Activated CD4-positive, alpha-beta T cell treated with anti-CD3 and anti-CD28 coated beads, Interleukin-2, amount 10 ng/mL, durations not matched to agents 7 days and 5 days (primary cell): ENCODE measurements around the gene VEPH1. TPM values are rescaled to one million over a fixed set of nuclear protein-coding genes. Genes with fewer than 3 reads are reported as not detected.
"Not testable (repeated sequence)": the region's sequence is repeated elsewhere in the genome, so short reads cannot be mapped to it uniquely, and the experiment has no call there.

Experiments used
- CTCF ChIA-PET: fragments of 350-600 bp; sonication (Branson Sonifier 250); formaldehyde crosslinking; loops from one replicate; lab custom pipeline; 2021; ENCODE audit warnings: antibody characterized with exemption; lab: Charles Lee
- POLR2A ChIA-PET: fragments of 350-600 bp; sonication (Branson Sonifier 250); formaldehyde crosslinking; loops from one replicate; lab custom pipeline; 2021; ENCODE audit warnings: antibody characterized with exemption; lab: Charles Lee
- DNase-seq: peaks from one replicate; pipeline ENCODE4 v3.0.0-alpha.2; 2020
- H3K27ac Mint-ChIP-seq: one replicate; pipeline ENCODE4 v1.8.0; 2021; ENCODE audit warnings: mild to moderate bottlenecking, moderate library complexity, mixed read lengths
- H3K27me3 Mint-ChIP-seq: one replicate; pipeline ENCODE4 v1.8.0; 2021; ENCODE audit warnings: mixed read lengths
- H3K36me3 Mint-ChIP-seq: one replicate; pipeline ENCODE4 v1.8.0; 2021; ENCODE audit warnings: low read depth, mixed read lengths
- H3K4me1 Mint-ChIP-seq: one replicate; pipeline ENCODE4 v1.8.0; 2021; ENCODE audit warnings: mixed read lengths
- H3K4me3 Mint-ChIP-seq: one replicate; pipeline ENCODE4 v1.8.0; 2021; ENCODE audit warnings: mild to moderate bottlenecking, moderate library complexity, mixed read lengths
- H3K9me3 Mint-ChIP-seq: one replicate; pipeline ENCODE4 v1.8.0; 2021; ENCODE audit warnings: mixed read lengths
- total RNA-seq, 2 experiments: library from RNA; stranded (reverse); gene quantifications; one replicate each; pipeline ENCODE4 v1.2.3, GENCODE V29; 2021

Gene VEPH1
- total RNA-seq, 2 experiments from 2014 or later: not detected

DNA sequence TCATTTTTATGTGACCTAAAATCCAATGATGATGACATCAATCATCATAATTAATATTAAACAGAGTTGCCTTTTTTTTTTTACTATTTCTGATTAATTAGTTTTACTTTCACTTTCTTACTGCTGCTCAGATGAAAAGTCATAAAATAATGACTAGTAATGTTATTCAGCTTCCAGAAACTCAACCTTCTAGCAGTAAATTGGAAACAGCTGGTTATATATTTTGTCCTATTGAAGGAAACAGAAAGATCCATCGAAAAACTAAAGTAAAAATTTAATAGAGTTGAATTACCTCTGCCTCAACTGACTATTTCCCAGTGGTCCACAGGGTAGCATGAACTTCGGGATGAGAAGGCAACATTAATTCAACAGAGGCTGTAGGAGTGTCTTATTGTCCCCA is 173.7 kb downstream of the VEPH1 start:
- CTCF ChIA-PET: no interaction called here
- H3K27me3 Mint-ChIP-seq: no peaks in the 10 kb centered on the region
- H3K9me3 Mint-ChIP-seq: no peaks in the 10 kb centered on the region
- no peak overlapping the region for H3K4me3 Mint-ChIP-seq
- DNase-seq: no peak
- no peaks in the 10 kb centered on the region for H3K36me3 Mint-ChIP-seq
- H3K4me1 Mint-ChIP-seq: no peaks in the 10 kb centered on the region
- POLR2A ChIA-PET: no interaction called here
- no peak overlapping the region for H3K27ac Mint-ChIP-seq

DNA sequence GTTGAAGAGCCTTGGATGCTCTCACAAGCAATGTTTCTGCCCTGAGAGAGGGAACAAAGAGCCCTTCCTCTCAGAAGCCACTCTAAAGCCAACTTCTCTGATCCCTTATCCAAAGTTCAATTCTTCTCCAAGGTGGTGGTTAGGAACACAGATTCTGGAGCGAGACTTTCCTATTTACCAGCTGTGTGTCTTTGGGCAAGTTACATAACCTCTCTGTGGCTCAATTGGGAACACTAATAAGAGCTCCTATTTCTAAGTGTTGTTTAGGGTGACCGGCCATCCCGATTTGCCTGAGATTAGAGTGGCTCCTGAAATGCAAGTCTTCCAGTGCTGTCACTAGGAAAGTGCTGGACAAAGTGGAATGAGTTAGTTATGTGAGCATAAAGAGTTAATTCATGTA is 175.4 kb downstream of the VEPH1 start:
- no peaks in the 10 kb centered on the region for H3K9me3 Mint-ChIP-seq
- DNase-seq: no peak
- H3K4me1 Mint-ChIP-seq: no peaks in the 10 kb centered on the region
- POLR2A ChIA-PET: no interaction called here
- H3K4me3 Mint-ChIP-seq: no peak overlapping the region
- H3K27me3 Mint-ChIP-seq: no peaks in the 10 kb centered on the region
- no peaks in the 10 kb centered on the region for H3K36me3 Mint-ChIP-seq
- CTCF ChIA-PET: no interaction called here
- no peak overlapping the region for H3K27ac Mint-ChIP-seq

DNA sequence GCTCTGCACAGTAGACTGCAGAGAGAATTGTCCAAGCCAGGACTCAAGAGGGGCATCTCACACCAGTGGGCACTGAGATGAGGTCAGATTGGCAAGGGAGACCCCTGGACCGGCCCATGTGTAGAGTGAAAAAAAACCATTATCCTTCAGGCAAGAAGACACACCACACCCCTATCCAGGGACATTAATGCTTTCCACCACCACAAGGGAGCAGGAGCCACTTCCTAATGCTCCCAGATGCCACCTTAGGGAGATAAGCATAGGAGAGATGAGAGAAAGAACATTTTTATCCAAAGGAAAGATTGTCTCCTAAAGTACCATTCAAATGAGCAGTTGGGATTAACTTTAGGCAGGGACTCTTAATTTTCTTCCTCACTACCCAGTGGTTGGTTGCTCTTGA is 176.2 kb downstream of the VEPH1 start:
- no peaks in the 10 kb centered on the region for H3K27me3 Mint-ChIP-seq
- no peak overlapping the region for H3K27ac Mint-ChIP-seq
- POLR2A ChIA-PET: no interaction called here
- H3K4me1 Mint-ChIP-seq: no peaks in the 10 kb centered on the region
- no peaks in the 10 kb centered on the region for H3K9me3 Mint-ChIP-seq
- no peaks in the 10 kb centered on the region for H3K36me3 Mint-ChIP-seq
- no peak overlapping the region for H3K4me3 Mint-ChIP-seq
- DNase-seq: no peak
- CTCF ChIA-PET: no interaction called here

- H3K4me3 Mint-ChIP-seq, H3K27ac Mint-ChIP-seq, H3K36me3 Mint-ChIP-seq, DNase-seq, H3K9me3 Mint-ChIP-seq, H3K4me1 Mint-ChIP-seq, POLR2A ChIA-PET, H3K27me3 Mint-ChIP-seq: not testable (repeated sequence)
- CTCF ChIA-PET: interaction anchor here (0.7 kb wide), 1 partner anchor 23 kb away, joined by 5 read pairs; no protein-coding TSS in a partner anchor
Measured at GRCh38 chr3:157324869-157325268, 178.3 kb downstream of the VEPH1 start.

- H3K27me3 Mint-ChIP-seq: no peaks in the 10 kb centered on the region
- no peaks in the 10 kb centered on the region for H3K36me3 Mint-ChIP-seq
- H3K4me3 Mint-ChIP-seq: no peak overlapping the region
- ChIA-PET POLR2A (no interaction called here), CTCF (no interaction called here)
- no peak overlapping the region for H3K27ac Mint-ChIP-seq
- H3K4me1 Mint-ChIP-seq: no peaks in the 10 kb centered on the region
- no peak for DNase-seq
- no peaks in the 10 kb centered on the region for H3K9me3 Mint-ChIP-seq
Measured at GRCh38 chr3:157323360-157323759, 179.9 kb downstream of the VEPH1 start.

DNA sequence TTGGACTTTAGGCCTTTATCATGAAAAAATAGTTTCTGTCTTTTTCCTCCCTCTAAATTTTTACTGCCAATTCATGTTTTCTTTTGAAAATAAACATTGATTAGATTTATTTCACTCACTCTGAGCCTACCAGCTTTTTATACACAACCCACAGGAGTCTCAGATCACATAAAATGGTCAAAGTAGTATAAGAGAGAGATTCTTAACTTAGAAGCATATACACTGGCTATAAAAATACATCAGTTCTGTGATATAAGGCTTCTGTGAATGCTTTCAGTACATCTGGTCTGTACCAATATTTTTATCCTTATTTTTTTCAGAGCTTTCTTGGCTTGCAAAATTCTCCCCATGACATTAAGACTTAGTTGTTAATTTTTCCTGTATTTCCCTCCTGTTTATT is 183.5 kb downstream of the VEPH1 start:
- no peak for DNase-seq
- no peaks in the 10 kb centered on the region for H3K27me3 Mint-ChIP-seq
- no peak overlapping the region for H3K4me3 Mint-ChIP-seq
- ChIA-PET POLR2A (no interaction called here), CTCF (no interaction called here)
- H3K27ac Mint-ChIP-seq: no peak overlapping the region
- H3K36me3 Mint-ChIP-seq: no peaks in the 10 kb centered on the region
- no peaks in the 10 kb centered on the region for H3K4me1 Mint-ChIP-seq
- H3K9me3 Mint-ChIP-seq: no peaks in the 10 kb centered on the region

GRCh38 chr3:157318639-157319288 is 184.5 kb downstream of the VEPH1 start:
- POLR2A ChIA-PET: no interaction called here
- no peaks in the 10 kb centered on the region for H3K9me3 Mint-ChIP-seq
- CTCF ChIA-PET: no interaction called here
- no peak overlapping the region for H3K4me3 Mint-ChIP-seq
- no peaks in the 10 kb centered on the region for H3K36me3 Mint-ChIP-seq
- no peak for DNase-seq
- no peak overlapping the region for H3K27ac Mint-ChIP-seq
- H3K27me3 Mint-ChIP-seq: no peaks in the 10 kb centered on the region
- H3K4me1 Mint-ChIP-seq: no peaks in the 10 kb centered on the region

DNA sequence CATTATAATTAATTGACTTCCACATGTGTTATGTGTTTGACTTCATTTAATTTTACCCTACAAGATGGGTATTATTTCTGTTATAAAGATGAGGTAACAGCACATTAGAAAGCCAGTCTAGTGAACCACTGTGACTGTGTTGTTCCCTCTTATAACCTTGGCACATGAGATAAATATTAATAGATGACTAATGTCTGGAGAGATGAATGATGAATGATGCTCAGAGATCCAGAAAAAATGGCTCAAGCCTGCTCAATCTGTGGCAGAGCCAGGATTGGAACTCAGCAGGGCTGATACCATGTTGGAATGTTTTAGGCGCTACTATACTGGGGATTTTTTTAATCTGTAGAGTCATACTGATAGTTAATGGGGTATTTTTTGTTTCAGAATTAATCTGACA is 185.3 kb downstream of the VEPH1 start:
- H3K27me3 Mint-ChIP-seq: no peaks in the 10 kb centered on the region
- POLR2A ChIA-PET: no interaction called here
- no peak for DNase-seq
- CTCF ChIA-PET: no interaction called here
- no peaks in the 10 kb centered on the region for H3K9me3 Mint-ChIP-seq
- no peak overlapping the region for H3K4me3 Mint-ChIP-seq
- H3K4me1 Mint-ChIP-seq: no peaks in the 10 kb centered on the region
- H3K27ac Mint-ChIP-seq: no peak overlapping the region
- H3K36me3 Mint-ChIP-seq: no peaks in the 10 kb centered on the region

- Mint-ChIP-seq H3K9me3 (no peaks in the 10 kb centered on the region), H3K4me3 (no peak overlapping the region), H3K4me1 (no peaks in the 10 kb centered on the region), H3K27ac (no peak overlapping the region), H3K36me3 (no peaks in the 10 kb centered on the region), H3K27me3 (no peaks in the 10 kb centered on the region)
- no peak for DNase-seq
- CTCF ChIA-PET: no interaction called here
- POLR2A ChIA-PET: no interaction called here
Measured at GRCh38 chr3:157313186-157313585, 190.0 kb downstream of the VEPH1 start.

- DNase-seq: no peak
- Mint-ChIP-seq H3K9me3 (no peaks in the 10 kb centered on the region), H3K4me1 (no peaks in the 10 kb centered on the region), H3K36me3 (no peaks in the 10 kb centered on the region), H3K27ac (no peak overlapping the region), H3K4me3 (no peak overlapping the region), H3K27me3 (no peaks in the 10 kb centered on the region)
- ChIA-PET CTCF (no interaction called here), POLR2A (no interaction called here)
Measured at GRCh38 chr3:157312376-157312745, 190.9 kb downstream of the VEPH1 start.

GRCh38 chr3:157311633-157312375 is 191.4 kb downstream of the VEPH1 start:
- no peaks in the 10 kb centered on the region for H3K4me1 Mint-ChIP-seq
- CTCF ChIA-PET: no interaction called here
- POLR2A ChIA-PET: no interaction called here
- no peaks in the 10 kb centered on the region for H3K9me3 Mint-ChIP-seq
- no peaks in the 10 kb centered on the region for H3K27me3 Mint-ChIP-seq
- no peak overlapping the region for H3K4me3 Mint-ChIP-seq
- no peak overlapping the region for H3K27ac Mint-ChIP-seq
- DNase-seq: no peak
- H3K36me3 Mint-ChIP-seq: no peaks in the 10 kb centered on the region

GRCh38 chr3:157310329-157311052 is 192.7 kb downstream of the VEPH1 start:
- Mint-ChIP-seq H3K4me3 (no peak overlapping the region), H3K4me1 (no peaks in the 10 kb centered on the region), H3K27me3 (no peaks in the 10 kb centered on the region), H3K27ac (no peak overlapping the region), H3K9me3 (no peaks in the 10 kb centered on the region), H3K36me3 (no peaks in the 10 kb centered on the region)
- no peak for DNase-seq
- POLR2A ChIA-PET: no interaction called here
- CTCF ChIA-PET: no interaction called here

DNA sequence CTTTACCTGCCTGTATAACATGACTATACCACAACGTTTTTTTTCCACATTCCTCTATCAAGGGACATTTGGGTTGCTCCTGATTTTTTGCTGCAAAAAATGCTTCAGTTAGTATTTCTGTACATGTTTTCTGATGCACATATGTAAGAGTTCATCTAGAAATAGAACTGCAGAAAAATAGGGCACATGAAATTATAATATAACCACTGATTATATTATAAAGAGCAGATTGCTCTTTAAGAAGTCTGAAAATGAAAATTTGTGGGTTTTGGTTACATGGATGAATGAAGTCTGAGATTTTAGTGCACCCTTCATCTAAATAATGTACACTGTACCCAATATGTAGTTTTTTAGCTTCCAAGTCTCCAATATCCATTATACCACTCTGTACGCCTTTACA is 196.7 kb downstream of the VEPH1 start:
- no peaks in the 10 kb centered on the region for H3K9me3 Mint-ChIP-seq
- no peak for DNase-seq
- POLR2A ChIA-PET: no interaction called here
- H3K27me3 Mint-ChIP-seq: no peaks in the 10 kb centered on the region
- no peaks in the 10 kb centered on the region for H3K4me1 Mint-ChIP-seq
- H3K36me3 Mint-ChIP-seq: no peaks in the 10 kb centered on the region
- CTCF ChIA-PET: no interaction called here
- H3K27ac Mint-ChIP-seq: no peak overlapping the region
- no peak overlapping the region for H3K4me3 Mint-ChIP-seq
